K562 (cell line): Measurements from ENCODE around the gene SLC9A1.

Experiments used
- ARNT ChIP-seq, 2 experiments: fragments of 450-650 bp; IDR thresholded peaks; 2 replicates each; pipeline ENCODE4 v1.6.1; 2016; ENCODE audit warnings: mild to moderate bottlenecking in 1 of 2
- CXXC5 ChIP-seq: fragments of 250-450 bp; sonication (Bioruptor Pico); IDR thresholded peaks from 2 replicates; pipeline ENCODE4 v1.8.0; 2022; ENCODE audit warnings: inconsistent platforms, mild to moderate bottlenecking, moderate library complexity
- FOXJ3 ChIP-seq: sonication (generic); formaldehyde crosslinking; IDR thresholded peaks from 2 replicates; pipeline ENCODE4 v1.4.0; 2020; ENCODE audit warnings: mild to moderate bottlenecking, missing genetic modification reagents
- MTF1 ChIP-seq: fragments of 250-450 bp; sonication (Bioruptor Pico); IDR thresholded peaks from 2 replicates; pipeline ENCODE4 v1.9.0; 2021; ENCODE audit warnings: moderate library complexity, mild to moderate bottlenecking, inconsistent platforms, borderline replicate concordance
- NFXL1 ChIP-seq: fragments of 450-650 bp; formaldehyde crosslinking; IDR thresholded peaks from 2 replicates; pipeline ENCODE4 v1.4.0; 2021; ENCODE audit warnings: mild to moderate bottlenecking
- POLR2A ChIP-seq: fragments of 450-650 bp; conservative IDR thresholded peaks from 2 replicates; pipeline ENCODE4 v1.6.1; 2016
- SUPT5H ChIP-seq: fragments of 450-650 bp; IDR thresholded peaks from 2 replicates; pipeline ENCODE4 v1.6.1; 2016

DNA sequence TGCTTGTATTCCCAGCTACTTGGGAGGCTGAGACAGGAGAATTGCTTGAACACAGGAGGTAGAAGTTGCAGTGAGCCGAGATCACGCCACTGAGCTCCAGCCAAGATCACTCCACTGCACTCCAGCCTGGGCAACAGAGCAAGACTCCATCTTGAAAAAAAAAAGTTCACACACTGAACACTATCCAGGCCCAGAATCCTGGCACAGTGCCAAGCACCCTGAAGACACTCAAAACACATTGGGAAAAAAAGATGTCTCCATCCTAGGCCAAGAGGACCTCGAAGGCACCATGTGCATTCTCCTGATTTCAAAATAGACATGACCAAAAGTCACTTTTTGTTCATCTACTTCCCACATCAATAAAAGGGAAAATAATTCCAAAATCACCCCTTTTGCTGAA is 38.7 kb downstream of the SLC9A1 start:
- TF ChIP-seq FOXJ3 (CRISPR knock-in tag) (no peak), POLR2A (no peak), ARNT (IDR thresholded peaks at IDR 0.05) (no peak), MTF1 (CRISPR knock-in tag) (no peak), CXXC5 (CRISPR knock-in tag) (no peak), NFXL1 (CRISPR knock-in tag) (no peak), SUPT5H (no peak)
